LHCN-M2 (cell line): ENCODE measurements around the gene ERC1. TPM values are rescaled to one million over a fixed set of nuclear protein-coding genes. Genes with fewer than 3 reads are reported as not detected.
"Not testable (repeated sequence)": the region's sequence is repeated elsewhere in the genome, so short reads cannot be mapped to it uniquely, and the experiment has no call there.

Experiments used
- DNase-seq: peaks from one replicate; pipeline ENCODE4 v3.0.0-alpha.2; 2012; ENCODE audit warnings: low read depth
- total RNA-seq: library from RNA; depleted of rRNA; stranded (reverse); fragments of >200 nt; gene quantifications from 2 replicates; pipeline ENCODE4 v1.2.3, GENCODE V29; 2014

Gene ERC1
- total RNA-seq, 1 experiment from 2014 or later: 19.3 TPM

DNA sequence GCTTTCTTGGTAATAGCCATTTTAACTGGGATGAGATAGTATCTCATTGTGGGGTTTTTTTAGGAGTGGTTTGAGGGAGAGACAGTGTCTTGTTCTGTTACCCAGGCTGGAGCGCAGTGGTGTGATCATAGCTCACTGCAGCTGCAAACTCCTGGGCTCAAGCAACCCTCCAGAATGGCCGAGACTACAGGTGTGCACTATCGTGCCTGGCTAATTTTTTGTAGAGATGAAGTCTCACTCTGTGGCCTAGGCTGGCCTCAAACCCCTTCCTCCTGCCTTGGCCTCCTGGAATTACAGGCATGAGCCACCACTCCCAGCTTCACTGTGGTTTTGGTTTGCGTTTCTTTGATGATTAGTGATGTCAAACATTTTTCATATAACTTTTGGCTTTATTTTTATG, 293.6 kb downstream of the ERC1 start:
- no peak for DNase-seq

- no peak for DNase-seq
Measured at GRCh38 chr12:1287446-1287975, 296.5 kb downstream of the ERC1 start.

DNA sequence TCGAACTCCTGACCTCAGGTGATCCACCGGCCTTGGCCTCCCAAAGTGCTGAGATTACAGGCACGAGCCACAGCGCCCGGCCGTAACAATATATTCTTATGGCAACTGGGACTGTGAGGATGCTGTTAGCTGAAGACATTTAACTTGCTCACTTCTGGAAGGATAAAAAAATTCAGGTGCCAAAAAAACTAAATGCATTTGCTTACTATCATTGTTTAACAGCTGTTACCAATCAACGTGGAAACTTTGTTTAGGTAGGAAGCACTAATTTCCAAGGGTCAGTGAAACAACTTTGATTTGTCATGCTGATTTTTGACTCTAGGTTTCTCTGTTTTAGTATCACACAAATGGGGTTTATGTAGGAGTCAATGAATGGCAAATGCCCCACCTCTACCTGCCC, 297.3 kb downstream of the ERC1 start:
- DNase-seq: no peak

GRCh38 chr12:1289371-1290155, 298.5 kb downstream of the ERC1 start:
- DNase-seq: no peak

GRCh38 chr12:1290716-1291115, 299.7 kb downstream of the ERC1 start:
- no peak for DNase-seq

- DNase-seq: no peak
Measured at GRCh38 chr12:1291601-1292332, 300.7 kb downstream of the ERC1 start.

DNA sequence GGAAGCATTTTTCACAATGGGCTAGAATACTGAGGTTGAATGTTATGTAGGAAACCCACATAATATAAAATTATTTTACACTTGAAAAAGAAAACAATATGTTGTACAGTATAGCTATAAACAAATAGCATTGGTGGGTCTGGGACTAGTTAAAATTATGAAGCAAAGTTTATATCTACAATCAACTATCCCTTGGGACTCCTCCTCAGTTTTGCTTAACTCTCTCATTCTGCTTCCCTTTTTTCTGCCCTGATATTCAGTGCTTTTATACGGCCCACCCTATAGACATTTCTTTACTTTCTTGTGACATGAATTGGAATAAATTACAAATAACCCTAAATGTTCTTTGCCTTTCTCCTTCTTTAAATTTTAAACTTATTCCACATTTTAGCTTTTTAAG, 302.9 kb downstream of the ERC1 start:
- DNase-seq: no peak

- no peak for DNase-seq
Measured at GRCh38 chr12:1297206-1297605, 306.2 kb downstream of the ERC1 start.

- no peak for DNase-seq
Measured at GRCh38 chr12:1297639-1298175, 306.7 kb downstream of the ERC1 start.

DNA sequence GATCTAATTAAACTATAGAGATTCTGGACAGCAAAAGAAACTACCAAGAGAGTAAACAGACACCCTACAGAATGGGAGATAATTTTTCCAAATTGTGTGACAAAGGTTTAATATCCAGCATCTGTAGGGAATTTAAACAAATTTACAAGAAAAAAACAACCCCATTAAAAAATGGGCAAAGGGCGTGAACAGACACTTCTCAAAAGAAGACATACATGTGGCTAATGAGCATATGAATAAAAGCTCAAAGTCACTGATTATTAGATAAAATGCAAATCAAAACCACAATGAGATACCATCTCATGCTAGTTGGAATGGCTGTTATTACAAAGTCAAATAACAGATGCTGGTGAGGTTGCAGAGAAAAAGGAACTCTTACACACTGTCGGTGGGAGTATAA, 309.4 kb downstream of the ERC1 start:
- no peak for DNase-seq

DNA sequence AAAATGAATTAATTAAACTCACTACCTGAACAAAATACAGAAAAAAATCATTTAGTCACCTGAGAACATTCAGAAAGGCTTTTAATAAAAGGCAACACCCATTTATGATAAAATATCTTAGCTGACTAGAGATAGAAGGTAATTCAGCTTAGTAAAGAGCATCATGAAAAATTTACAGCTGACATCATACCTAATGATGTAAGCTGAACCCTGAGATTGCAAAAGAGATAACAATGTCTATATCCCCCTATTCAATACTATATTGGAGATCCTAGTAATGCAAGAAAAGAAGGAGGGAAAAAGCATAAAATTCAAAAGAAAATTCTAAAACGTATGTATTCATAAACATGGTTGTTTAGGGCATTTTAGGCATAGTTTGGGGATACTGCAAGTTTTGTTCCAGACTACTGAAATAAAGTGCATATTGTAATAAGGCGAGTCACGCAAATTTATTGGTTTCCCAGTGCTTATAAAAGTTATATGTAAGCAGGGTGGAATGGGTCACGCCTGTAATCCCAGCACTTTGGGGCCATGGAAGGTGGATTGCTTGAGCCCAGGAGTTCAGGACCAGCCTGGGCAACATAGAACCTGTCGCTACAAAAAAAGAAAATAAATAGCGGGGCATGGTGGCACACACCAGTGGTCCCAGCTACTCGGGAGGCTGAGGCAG, 311.3 kb downstream of the ERC1 start:
- DNase-seq: no peak

DNA sequence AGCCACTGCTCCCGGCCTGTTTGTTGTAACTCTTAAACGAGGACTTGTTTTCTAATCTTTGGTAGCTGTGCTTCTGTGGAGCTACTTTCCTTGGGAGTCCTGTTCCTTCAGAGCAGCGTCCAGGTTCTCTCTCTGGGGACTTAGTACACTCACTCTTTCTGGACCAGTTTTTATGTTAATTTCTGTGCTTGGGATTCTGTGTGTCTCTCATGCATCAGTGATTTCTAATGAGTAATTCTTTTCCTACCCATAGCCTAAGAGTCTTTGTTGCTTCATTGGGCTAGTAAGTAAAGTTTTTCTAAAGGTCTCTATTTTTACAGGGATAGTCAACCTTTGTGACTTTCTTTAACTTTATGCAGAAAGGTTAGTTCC, 314.0 kb downstream of the ERC1 start:
- no peak for DNase-seq

DNA sequence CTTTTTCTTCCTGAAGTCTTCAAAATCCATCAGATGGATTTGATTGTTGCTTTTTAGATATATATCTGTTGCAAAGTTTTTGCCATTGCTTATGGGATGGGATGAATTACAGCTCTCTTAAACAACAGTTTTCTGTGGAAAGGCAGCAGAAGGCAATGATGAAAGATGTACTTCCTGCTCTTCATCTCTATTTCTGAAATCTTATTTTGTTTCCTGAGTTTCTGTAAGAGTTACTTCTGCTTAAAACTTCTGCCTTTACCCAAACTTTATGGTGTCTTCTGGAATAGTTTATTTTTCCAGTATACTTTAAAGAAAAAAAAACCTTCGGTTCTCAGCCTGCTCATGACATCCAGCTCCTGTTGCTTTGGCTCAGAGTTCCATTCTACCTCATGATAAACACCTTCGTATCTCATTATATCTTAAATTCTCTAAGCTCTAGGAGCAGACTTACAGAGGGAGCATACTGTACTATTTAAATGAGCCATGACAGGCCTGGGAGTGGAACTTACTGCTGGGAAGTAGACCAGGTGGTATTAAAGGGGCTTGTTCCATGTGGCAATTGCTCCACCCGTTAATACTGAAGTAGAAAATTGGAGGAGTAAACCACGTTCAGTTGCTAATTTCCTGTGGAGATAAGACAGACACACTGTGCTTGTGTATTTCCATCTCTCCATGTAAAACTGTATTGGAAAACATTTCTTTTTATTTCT, 314.9 kb downstream of the ERC1 start:
- no peak for DNase-seq

DNA sequence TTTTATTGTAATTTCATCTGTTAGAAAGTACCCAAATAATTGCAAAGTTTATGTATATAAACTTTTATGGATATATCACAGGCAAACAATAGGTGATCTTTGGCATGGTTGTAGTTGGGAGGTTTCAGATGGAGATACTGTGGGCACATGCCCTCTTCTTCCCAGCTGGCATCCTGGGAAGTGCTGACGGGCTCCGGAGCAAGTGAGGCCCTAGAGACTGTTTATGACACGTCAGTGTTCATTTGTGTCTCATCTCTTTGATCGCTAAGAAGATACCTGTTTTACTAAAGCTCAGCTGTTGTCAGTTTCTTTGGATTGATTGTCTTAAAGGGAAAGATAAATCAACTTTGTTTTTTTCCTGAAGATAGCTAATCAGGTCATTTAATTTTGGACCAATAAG, 315.8 kb downstream of the ERC1 start:
- no peak for DNase-seq

- no peak for DNase-seq
Measured at GRCh38 chr12:1307796-1308195, 316.8 kb downstream of the ERC1 start.

- no peak for DNase-seq
Measured at GRCh38 chr12:1309613-1310012, 318.6 kb downstream of the ERC1 start.

DNA sequence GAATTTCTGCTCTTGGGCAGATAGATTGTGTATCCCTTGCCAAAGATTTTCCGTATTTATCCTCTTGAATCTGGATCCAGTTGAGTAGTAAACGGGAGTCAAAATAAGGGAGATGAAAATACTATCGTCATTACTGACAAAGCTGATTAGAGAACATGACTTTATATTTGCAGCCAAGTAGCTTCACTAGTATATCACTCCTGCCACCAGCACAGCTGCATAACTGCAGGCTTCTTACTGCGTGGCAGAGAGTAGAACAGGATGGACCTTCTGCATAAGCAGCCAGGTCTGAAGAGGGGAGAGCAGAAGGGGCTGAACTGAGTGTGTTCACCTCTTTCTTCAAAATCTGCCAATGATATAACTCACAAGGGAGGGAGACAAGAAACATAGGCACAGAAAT, 319.6 kb downstream of the ERC1 start:
- DNase-seq: no peak

DNA sequence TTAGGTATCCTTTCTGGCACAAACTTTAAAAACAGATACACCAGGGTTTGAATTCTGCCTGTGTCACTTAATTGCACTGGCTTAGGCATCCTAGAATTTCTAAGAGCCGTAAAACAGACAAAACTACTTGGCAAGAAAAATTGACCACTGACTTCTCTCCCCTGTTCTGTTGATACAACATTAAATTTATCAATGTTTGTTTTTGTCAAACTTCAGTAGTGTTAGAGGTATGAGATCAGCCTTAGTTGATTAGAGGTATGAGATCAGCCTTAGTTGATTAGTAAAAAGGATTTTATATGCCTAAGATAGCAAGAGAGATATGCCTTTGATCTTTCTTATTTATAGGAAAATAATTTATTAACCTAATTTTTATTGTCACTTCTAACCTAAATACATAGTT, 320.1 kb downstream of the ERC1 start:
- DNase-seq: no peak

DNA sequence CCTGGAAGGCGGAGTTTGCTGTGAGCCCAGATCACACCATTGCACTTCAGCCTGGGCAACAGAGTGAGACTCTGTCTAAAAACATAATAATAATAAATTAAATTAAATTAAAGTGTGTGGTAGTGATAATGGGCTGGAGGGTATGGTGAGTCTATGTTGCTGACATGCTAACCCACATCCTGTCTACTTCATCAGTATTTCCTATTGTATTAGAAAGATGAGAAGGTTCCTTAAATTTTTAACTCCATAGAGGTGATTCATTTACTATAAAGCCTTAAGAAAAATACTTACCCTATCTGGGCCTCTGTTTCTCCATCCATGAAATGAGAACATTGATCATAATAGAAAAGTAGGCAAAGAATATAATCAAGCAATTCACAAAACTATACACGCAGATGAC, 322.9 kb downstream of the ERC1 start:
- DNase-seq: no peak

GRCh38 chr12:1314523-1314922, 323.5 kb downstream of the ERC1 start:
- no peak for DNase-seq

- not testable (repeated sequence) for DNase-seq
Measured at GRCh38 chr12:1316991-1317390, 326.0 kb downstream of the ERC1 start.
